Tibial artery (tissue), 4 donors: ENCODE measurements around the gene FBXO28.

Source experiments
- DNase-seq, 2 donors: peaks; one replicate each; pipeline ENCODE4 v3.0.0-alpha.2; 2019
- H3K27ac ChIP-seq, 2 donors: fragments of 200-600 bp; sonication (generic) in 1 of 2; 1 replicate in 1 of 2; 2 replicates in 1 of 2; pipeline ENCODE4 v1.5.1; 2018 to 2019; ENCODE audit warnings: mild to moderate bottlenecking in 1 of 2
- H3K27me3 ChIP-seq, 2 donors: fragments of 200-600 bp; sonication (generic) in 1 of 2; one replicate each; pipeline versions ENCODE4 v1.5.1 to v1.6.0; 2016 to 2019
- H3K36me3 ChIP-seq, 3 donors: fragments of 200-600 bp; sonication (generic) in 2 of 3; one replicate each; pipeline ENCODE4 v1.5.1; 2016 to 2019; ENCODE audit warnings: mild to moderate bottlenecking in 2 of 3
- H3K4me1 ChIP-seq, 4 donors: fragments of 200-600 bp; sonication (generic) in 2 of 4; 1 replicate in 3 of 4; 2 replicates in 1 of 4; pipeline ENCODE4 v1.5.1; 2016 to 2019
- H3K4me3 ChIP-seq, 2 donors: fragments of 200-600 bp; sonication (generic) in 1 of 2; 1 replicate in 1 of 2; 2 replicates in 1 of 2; pipeline ENCODE4 v1.5.1; 2018 to 2019; ENCODE audit warnings: mild to moderate bottlenecking in 2 of 2
- H3K9me3 ChIP-seq, 3 donors: fragments of 200-600 bp; sonication (generic) in 1 of 3; one replicate each; pipeline ENCODE4 v1.5.1; 2016 to 2019
- CTCF ChIP-seq, 2 experiments: fragments of 200-600 bp in 1 of 2; fragments of 450-650 bp in 1 of 2; IDR thresholded peaks; one replicate each; pipeline ENCODE4 v1.5.1; 2017 to 2019; ENCODE audit warnings: antibody characterized with exemption in 2 of 2, mild to moderate bottlenecking in 1 of 2, moderate library complexity in 1 of 2
- intact Hi-C: fragments of 100-400 bp; cut with DNase I; formaldehyde crosslinking; loops from one replicate; pipeline ENCODE4 v1.15.0; 2023; ENCODE audit warnings: low total_unique reads

The FBXO28 gene

GRCh38 chr1:224168859-224169380 is 55.0 kb downstream of the FBXO28 start:
- no peaks in the 10 kb centered on the region for H3K27me3 ChIP-seq
- peaks cover 0 to 22% (median 12%) of the 10 kb centered on the region in 4 donors for H3K4me1 ChIP-seq
- no peaks in the 10 kb centered on the region for H3K36me3 ChIP-seq
- no peak overlapping the region for H3K4me3 ChIP-seq
- TF ChIP-seq CTCF (IDR thresholded peaks at IDR 0.05) = no peak
- intact Hi-C loops = no loop called here
- peak overlapping the region; percentile 44 to 54 for H3K27ac ChIP-seq
- peak in 1 of 2 donors; percentile 66 for DNase-seq
- H3K9me3 ChIP-seq = no peaks in the 10 kb centered on the region

GRCh38 chr1:224169718-224170270 is 55.9 kb downstream of the FBXO28 start:
- H3K36me3 ChIP-seq = no peaks in the 10 kb centered on the region
- no peaks in the 10 kb centered on the region for H3K27me3 ChIP-seq
- DNase-seq = no peak
- H3K27ac ChIP-seq = peak overlapping the region in 1 of 2 donors; percentile 44
- H3K4me3 ChIP-seq = no peak overlapping the region
- intact Hi-C loops = no loop called here
- H3K4me1 ChIP-seq = peaks cover 0 to 22% (median 12%) of the 10 kb centered on the region in 4 donors
- no peaks in the 10 kb centered on the region for H3K9me3 ChIP-seq
- no peak for TF ChIP-seq CTCF (IDR thresholded peaks at IDR 0.05)

- no peaks in the 10 kb centered on the region for H3K27me3 ChIP-seq
- intact Hi-C loops = no loop called here
- no peak overlapping the region for H3K4me3 ChIP-seq
- H3K9me3 ChIP-seq = no peaks in the 10 kb centered on the region
- H3K4me1 ChIP-seq = peaks cover 0 to 23% (median 12%) of the 10 kb centered on the region in 4 donors
- no peak for DNase-seq
- no peak for TF ChIP-seq CTCF (IDR thresholded peaks at IDR 0.05)
- no peak overlapping the region for H3K27ac ChIP-seq
- H3K36me3 ChIP-seq = no peaks in the 10 kb centered on the region
Observed at GRCh38 chr1:224170343-224170742, 56.4 kb downstream of the FBXO28 start.

- no peak for TF ChIP-seq CTCF (IDR thresholded peaks at IDR 0.05)
- Histone ChIP-seq H3K27ac (no peak overlapping the region), H3K4me1 (peaks cover 0 to 28% (median 15%) of the 10 kb centered on the region in 4 donors), H3K4me3 (no peak overlapping the region), H3K27me3 (no peaks in the 10 kb centered on the region), H3K9me3 (no peaks in the 10 kb centered on the region), H3K36me3 (no peaks in the 10 kb centered on the region)
- intact Hi-C loops = no loop called here
- no peak for DNase-seq
Observed at GRCh38 chr1:224170748-224171478, 57.0 kb downstream of the FBXO28 start.

GRCh38 chr1:224172229-224172628 is 58.3 kb downstream of the FBXO28 start:
- Histone ChIP-seq H3K36me3 (no peaks in the 10 kb centered on the region), H3K27me3 (no peaks in the 10 kb centered on the region), H3K4me3 (no peak overlapping the region), H3K9me3 (no peaks in the 10 kb centered on the region), H3K27ac (no peak overlapping the region), H3K4me1 (peaks cover 0 to 28% (median 16%) of the 10 kb centered on the region in 4 donors)
- no peak for TF ChIP-seq CTCF (IDR thresholded peaks at IDR 0.05)
- DNase-seq = no peak
- intact Hi-C loops = no loop called here
